Measurements from ENCODE around the gene KIT. TPM values are rescaled to one million over a fixed set of nuclear protein-coding genes. Genes with fewer than 3 reads are reported as not detected.

The KIT gene
- total RNA-seq, 1 donor from 2014 or later: 8.1 TPM

GRCh38 chr4:54744487-54744886, 86.7 kb downstream of the KIT start:
- Mint-ChIP-seq H3K4me3 (ENCODE audit: unreplicated experiment) (no peak overlapping the region), H3K9me3 (ENCODE audit: unreplicated experiment) (peaks cover 10% of the 10 kb centered on the region), H3K4me1 (ENCODE audit: low read depth, unreplicated experiment) (peaks cover 10% of the 10 kb centered on the region), H3K27ac (ENCODE audit: unreplicated experiment) (no peak overlapping the region), H3K36me3 (ENCODE audit: low read depth, unreplicated experiment) (peaks cover 2% of the 10 kb centered on the region), H3K27me3 (ENCODE audit: low read depth, unreplicated experiment) (peaks cover 1% of the 10 kb centered on the region)
- no peak for DNase-seq (ENCODE audit: low read depth)
- Histone ChIP-seq H3K9me3 (ENCODE audit: insufficient read depth, low read depth, low read length) (no peaks in the 10 kb centered on the region), H3K36me3 (ENCODE audit: insufficient read depth, low read length) (no peaks in the 10 kb centered on the region), H3K4me3 (ENCODE audit: insufficient read depth, low read depth, low read length) (no peak overlapping the region), H4K20me1 (ENCODE audit: insufficient read depth, low read length) (no peaks in the 10 kb centered on the region), H3K27ac (ENCODE audit: low read depth, low read length) (no peak overlapping the region), H3K27me3 (ENCODE audit: insufficient read depth, low read length) (no peaks in the 10 kb centered on the region), H3K79me2 (ENCODE audit: insufficient read depth, low read length) (no peaks in the 10 kb centered on the region), H3K4me1 (ENCODE audit: insufficient read depth, low read length) (no peaks in the 10 kb centered on the region), H2AFZ (ENCODE audit: low read depth, low read length) (no peak overlapping the region), H3K4me2 (ENCODE audit: low read length) (no peak overlapping the region), H3K9ac (ENCODE audit: low read length) (no peak overlapping the region)
- no peak for FAIRE-seq
- TF ChIP-seq CTCF (IDR thresholded peaks at IDR 0.05; ENCODE audit: insufficient read depth, low read depth, low read length): no peak

GRCh38 chr4:54745031-54745770, 87.4 kb downstream of the KIT start:
- no peaks in the 10 kb centered on the region for H3K36me3 ChIP-seq (ENCODE audit: insufficient read depth, low read length)
- H3K36me3 Mint-ChIP-seq (ENCODE audit: low read depth, unreplicated experiment): peaks cover 2% of the 10 kb centered on the region
- H3K27me3 Mint-ChIP-seq (ENCODE audit: low read depth, unreplicated experiment): peaks cover 1% of the 10 kb centered on the region

More at GRCh38 chr4:54745031-54745770, 87.4 kb downstream of the KIT start:
- no peaks in the 10 kb centered on the region for H3K79me2 ChIP-seq (ENCODE audit: insufficient read depth, low read length)
- no peak overlapping the region for H3K9ac ChIP-seq (ENCODE audit: low read length)
- DNase-seq (ENCODE audit: low read depth) (no peak), FAIRE-seq (no peak)
- TF ChIP-seq EZH2 (IDR thresholded peaks at IDR 0.05; ENCODE audit: insufficient read depth, low read length) (no peak), CTCF (IDR thresholded peaks at IDR 0.05; ENCODE audit: insufficient read depth, low read depth, low read length) (no peak)
- no peak overlapping the region for H3K4me3 Mint-ChIP-seq (ENCODE audit: unreplicated experiment)
- H3K4me3 ChIP-seq (ENCODE audit: insufficient read depth, low read depth, low read length): no peak overlapping the region
- H3K4me1 ChIP-seq (ENCODE audit: insufficient read depth, low read length): no peaks in the 10 kb centered on the region
- H3K27ac ChIP-seq (ENCODE audit: low read depth, low read length): no peak overlapping the region
- H3K27me3 ChIP-seq (ENCODE audit: insufficient read depth, low read length): no peaks in the 10 kb centered on the region
- H3K4me1 Mint-ChIP-seq (ENCODE audit: low read depth, unreplicated experiment): peaks cover 10% of the 10 kb centered on the region
- H2AFZ ChIP-seq (ENCODE audit: low read depth, low read length): no peak overlapping the region
- H3K27ac Mint-ChIP-seq (ENCODE audit: unreplicated experiment): no peak overlapping the region
- no peaks in the 10 kb centered on the region for H4K20me1 ChIP-seq (ENCODE audit: insufficient read depth, low read length)
- no peaks in the 10 kb centered on the region for H3K9me3 ChIP-seq (ENCODE audit: insufficient read depth, low read depth, low read length)
- peaks cover 10% of the 10 kb centered on the region for H3K9me3 Mint-ChIP-seq (ENCODE audit: unreplicated experiment)
- H3K4me2 ChIP-seq (ENCODE audit: low read length): no peak overlapping the region

Data from astrocyte (in vitro differentiated cells and primary cell).